ENCODE measurements around the gene ILF3. TPM values are rescaled to one million over a fixed set of nuclear protein-coding genes. Genes with fewer than 3 reads are reported as not detected.

ILF3 gene
- total and polyA plus RNA-seq, 2 of the 13 experiments (the other 11 are each of a cell fraction or from before 2014, with no cell fraction given), result 120 to 173 TPM

- TF ChIP-seq, protein P1, sequence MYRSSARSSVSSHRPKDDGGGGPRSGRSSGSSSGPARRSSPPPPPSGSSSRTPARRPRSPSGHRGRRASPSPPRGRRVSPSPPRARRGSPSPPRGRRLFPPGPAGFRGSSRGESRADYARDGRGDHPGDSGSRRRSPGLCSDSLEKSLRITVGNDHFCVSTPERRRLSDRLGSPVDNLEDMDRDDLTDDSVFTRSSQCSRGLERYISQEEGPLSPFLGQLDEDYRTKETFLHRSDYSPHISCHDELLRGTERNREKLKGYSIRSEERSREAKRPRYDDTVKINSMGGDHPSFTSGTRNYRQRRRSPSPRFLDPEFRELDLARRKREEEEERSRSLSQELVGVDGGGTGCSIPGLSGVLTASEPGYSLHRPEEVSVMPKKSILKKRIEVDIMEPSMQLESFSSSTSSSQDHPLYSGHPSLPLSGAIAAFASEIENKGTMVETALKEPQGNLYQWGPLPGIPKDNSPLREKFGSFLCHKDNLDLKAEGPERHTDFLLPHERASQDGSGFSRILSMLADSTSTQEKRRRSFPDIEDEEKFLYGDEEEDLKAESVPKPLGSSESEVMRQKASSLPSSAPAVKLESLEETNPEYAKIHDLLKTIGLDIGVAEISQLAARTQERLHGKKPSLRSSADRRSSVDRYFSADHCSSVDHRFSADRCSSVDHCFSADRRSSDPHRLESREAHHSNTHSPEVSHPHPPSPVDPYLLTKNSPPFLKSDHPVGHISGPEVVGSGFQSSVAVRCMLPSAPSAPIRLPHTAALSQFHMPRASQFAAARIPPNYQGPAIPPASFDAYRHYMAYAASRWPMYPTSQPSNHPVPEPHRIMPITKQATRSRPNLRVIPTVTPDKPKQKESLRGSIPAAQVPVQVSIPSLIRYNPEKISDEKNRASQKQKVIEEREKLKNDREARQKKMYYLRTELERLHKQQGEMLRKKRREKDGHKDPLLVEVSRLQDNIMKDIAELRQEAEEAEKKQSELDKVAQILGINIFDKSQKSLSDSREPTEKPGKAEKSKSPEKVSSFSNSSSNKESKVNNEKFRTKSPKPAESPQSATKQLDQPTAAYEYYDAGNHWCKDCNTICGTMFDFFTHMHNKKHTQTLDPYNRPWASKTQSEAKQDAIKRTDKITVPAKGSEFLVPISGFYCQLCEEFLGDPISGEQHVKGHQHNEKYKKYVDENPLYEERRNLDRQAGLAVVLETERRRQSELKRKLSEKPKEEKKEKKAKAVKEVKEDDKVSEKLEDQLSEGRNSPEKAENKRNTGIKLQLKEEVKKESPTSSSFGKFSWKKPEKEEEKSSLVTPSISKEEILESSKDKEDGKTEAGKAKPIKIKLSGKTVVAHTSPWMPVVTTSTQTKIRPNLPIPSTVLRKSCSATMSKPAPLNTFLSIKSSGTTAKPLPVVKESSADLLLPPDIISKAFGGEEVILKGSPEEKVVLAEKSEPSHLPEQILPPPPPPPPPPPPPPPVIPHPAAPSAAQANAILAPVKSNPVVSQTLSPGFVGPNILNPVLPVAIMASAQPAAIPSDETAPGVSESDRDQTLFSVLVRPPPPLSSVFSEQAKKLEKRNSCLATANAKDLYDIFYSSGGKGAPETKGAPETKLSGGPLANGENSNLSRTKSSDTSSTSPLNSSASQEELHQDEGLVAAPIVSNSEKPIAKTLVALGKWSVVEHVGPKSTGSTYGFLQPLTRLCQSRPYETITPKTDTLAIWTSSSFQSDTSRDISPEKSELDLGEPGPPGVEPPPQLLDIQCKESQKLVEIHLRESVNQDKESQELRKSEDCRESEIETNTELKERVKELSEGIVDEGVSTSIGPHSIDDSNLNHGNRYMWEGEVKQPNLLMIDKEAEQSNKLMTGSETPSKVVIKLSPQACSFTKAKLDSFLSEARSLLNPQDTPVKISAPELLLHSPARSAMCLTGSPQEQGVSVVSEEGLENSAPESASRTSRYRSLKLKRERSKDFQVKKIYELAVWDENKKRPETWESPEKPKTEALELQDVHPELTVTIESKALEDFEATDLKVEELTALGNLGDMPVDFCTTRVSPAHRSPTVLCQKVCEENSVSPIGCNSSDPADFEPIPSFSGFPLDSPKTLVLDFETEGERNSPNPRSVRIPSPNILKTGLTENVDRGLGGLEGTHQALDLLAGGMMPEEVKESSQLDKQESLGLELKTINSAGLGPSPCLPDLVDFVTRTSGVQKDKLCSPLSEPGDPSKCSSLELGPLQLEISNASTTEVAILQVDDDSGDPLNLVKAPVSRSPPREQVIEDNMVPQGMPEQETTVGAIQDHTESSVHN (CRISPR knock-in tag; IDR thresholded peaks at IDR 0.05), result no peak
- TF ChIP-seq ZNF224 (CRISPR knock-in tag; IDR thresholded peaks at IDR 0.05) (no peak), CCAR2 (optimal IDR thresholded peaks at IDR 0.05; ENCODE audit: low read depth, low read length) (no peak), RFX1 (IDR thresholded peaks at IDR 0.05) (no peak), AGO2 (optimal IDR thresholded peaks at IDR 0.05; ENCODE audit: low read depth, low read length) (peak; percentile 83), ZNF629 (CRISPR knock-in tag; conservative IDR thresholded peaks at IDR 0.05) (no peak), ZNF160 (CRISPR knock-in tag; IDR thresholded peaks at IDR 0.05) (no peak), ZNF660 (CRISPR knock-in tag; IDR thresholded peaks at IDR 0.05; ENCODE audit: borderline replicate concordance, low read depth) (no peak), IRF9 (CRISPR knock-in tag; IDR thresholded peaks at IDR 0.05; ENCODE audit: borderline replicate concordance) (no peak), TMF1 (CRISPR knock-in tag; IDR thresholded peaks at IDR 0.05; ENCODE audit: low read depth) (no peak), MEF2D (CRISPR knock-in tag; IDR thresholded peaks at IDR 0.05) (no peak), TCF12 (IDR thresholded peaks at IDR 0.05) (no peak), TCF12 (CRISPR knock-in tag; IDR thresholded peaks at IDR 0.05) (no peak)
- TF ChIP-seq, protein P2, sequence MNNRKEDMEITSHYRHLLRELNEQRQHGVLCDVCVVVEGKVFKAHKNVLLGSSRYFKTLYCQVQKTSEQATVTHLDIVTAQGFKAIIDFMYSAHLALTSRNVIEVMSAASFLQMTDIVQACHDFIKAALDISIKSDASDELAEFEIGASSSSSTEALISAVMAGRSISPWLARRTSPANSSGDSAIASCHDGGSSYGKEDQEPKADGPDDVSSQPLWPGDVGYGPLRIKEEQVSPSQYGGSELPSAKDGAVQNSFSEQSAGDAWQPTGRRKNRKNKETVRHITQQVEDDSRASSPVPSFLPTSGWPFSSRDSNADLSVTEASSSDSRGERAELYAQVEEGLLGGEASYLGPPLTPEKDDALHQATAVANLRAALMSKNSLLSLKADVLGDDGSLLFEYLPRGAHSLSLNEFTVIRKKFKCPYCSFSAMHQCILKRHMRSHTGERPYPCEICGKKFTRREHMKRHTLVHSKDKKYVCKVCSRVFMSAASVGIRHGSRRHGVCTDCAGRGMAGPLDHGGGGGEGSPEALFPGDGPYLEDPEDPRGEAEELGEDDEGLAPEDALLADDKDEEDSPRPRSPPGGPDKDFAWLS (CRISPR knock-in tag; IDR thresholded peaks at IDR 0.05; ENCODE audit: borderline replicate concordance), result no peak
- TF ChIP-seq, protein P3, sequence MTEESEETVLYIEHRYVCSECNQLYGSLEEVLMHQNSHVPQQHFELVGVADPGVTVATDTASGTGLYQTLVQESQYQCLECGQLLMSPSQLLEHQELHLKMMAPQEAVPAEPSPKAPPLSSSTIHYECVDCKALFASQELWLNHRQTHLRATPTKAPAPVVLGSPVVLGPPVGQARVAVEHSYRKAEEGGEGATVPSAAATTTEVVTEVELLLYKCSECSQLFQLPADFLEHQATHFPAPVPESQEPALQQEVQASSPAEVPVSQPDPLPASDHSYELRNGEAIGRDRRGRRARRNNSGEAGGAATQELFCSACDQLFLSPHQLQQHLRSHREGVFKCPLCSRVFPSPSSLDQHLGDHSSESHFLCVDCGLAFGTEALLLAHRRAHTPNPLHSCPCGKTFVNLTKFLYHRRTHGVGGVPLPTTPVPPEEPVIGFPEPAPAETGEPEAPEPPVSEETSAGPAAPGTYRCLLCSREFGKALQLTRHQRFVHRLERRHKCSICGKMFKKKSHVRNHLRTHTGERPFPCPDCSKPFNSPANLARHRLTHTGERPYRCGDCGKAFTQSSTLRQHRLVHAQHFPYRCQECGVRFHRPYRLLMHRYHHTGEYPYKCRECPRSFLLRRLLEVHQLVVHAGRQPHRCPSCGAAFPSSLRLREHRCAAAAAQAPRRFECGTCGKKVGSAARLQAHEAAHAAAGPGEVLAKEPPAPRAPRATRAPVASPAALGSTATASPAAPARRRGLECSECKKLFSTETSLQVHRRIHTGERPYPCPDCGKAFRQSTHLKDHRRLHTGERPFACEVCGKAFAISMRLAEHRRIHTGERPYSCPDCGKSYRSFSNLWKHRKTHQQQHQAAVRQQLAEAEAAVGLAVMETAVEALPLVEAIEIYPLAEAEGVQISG (CRISPR knock-in tag; IDR thresholded peaks at IDR 0.05), result no peak
Observed at GRCh38 chr19:10687518-10688288, 33.6 kb downstream of the ILF3 start (continued).

All from HepG2 (cell line).